Activated CD8-positive, alpha-beta T cell treated with anti-CD3 and anti-CD28 coated beads for 36 hours (primary cell): ENCODE measurements around the gene ZNF655. TPM values are rescaled to one million over a fixed set of nuclear protein-coding genes. Genes with fewer than 3 reads are reported as not detected.

Experiments
- ATAC-seq: fragments of 200-7000 bp; cut with Tn5 transposase; one replicate; pipeline ENCODE4 v1.10.0; 2021; ENCODE audit warnings: mild to moderate bottlenecking, moderate library complexity
- CTCF ChIA-PET: fragments of 350-600 bp; sonication (Branson Sonifier 250); formaldehyde crosslinking; loops from one replicate; lab custom pipeline; 2021; ENCODE audit warnings: antibody characterized with exemption; lab: Charles Lee
- POLR2A ChIA-PET: fragments of 350-600 bp; sonication (Branson Sonifier 250); formaldehyde crosslinking; loops from one replicate; lab custom pipeline; 2021; ENCODE audit warnings: antibody characterized with exemption; lab: Charles Lee
- DNase-seq: peaks from one replicate; pipeline ENCODE4 v3.0.0-alpha.2; 2020
- H3K27ac Mint-ChIP-seq: one replicate; pipeline ENCODE4 v1.8.0; 2021; ENCODE audit warnings: mild to moderate bottlenecking, mixed read lengths
- H3K27me3 Mint-ChIP-seq: one replicate; pipeline ENCODE4 v1.8.0; 2021; ENCODE audit warnings: mixed read lengths
- H3K36me3 Mint-ChIP-seq: one replicate; pipeline ENCODE4 v1.8.0; 2021; ENCODE audit warnings: low read depth, mixed read lengths
- H3K4me1 Mint-ChIP-seq: one replicate; pipeline ENCODE4 v1.8.0; 2021; ENCODE audit warnings: low read depth, mixed read lengths
- H3K4me3 Mint-ChIP-seq: one replicate; pipeline ENCODE4 v1.8.0; 2021; ENCODE audit warnings: mild to moderate bottlenecking, moderate library complexity, mixed read lengths
- H3K9me3 Mint-ChIP-seq: one replicate; pipeline ENCODE4 v1.8.0; 2021; ENCODE audit warnings: mixed read lengths
- intact Hi-C: fragments of 100-400 bp; cut with micrococcal nuclease; formaldehyde crosslinking; loops from one replicate; pipeline ENCODE4 v1.10.0; 2022
- total RNA-seq, 2 experiments: library from RNA; stranded (reverse); gene quantifications; one replicate each; pipeline ENCODE4 v1.2.3, GENCODE V29; 2021
- TF ChIP-seq, protein P1 (sequence below): fragments of 200-600 bp; IDR thresholded peaks from one replicate; pipeline ENCODE4 v1.8.0; 2022; ENCODE audit warnings: antibody characterized with exemption, mild to moderate bottlenecking

The ZNF655 gene
- total RNA-seq, 2 experiments from 2014 or later = 63.0 to 65.2 TPM

GRCh38 chr7:99601656-99602310 lies 43.3 kb downstream of the ZNF655 start:
- intact Hi-C loops = no loop called here
- DNase-seq (no peak), ATAC-seq (no peak)
- TF ChIP-seq, protein P1, sequence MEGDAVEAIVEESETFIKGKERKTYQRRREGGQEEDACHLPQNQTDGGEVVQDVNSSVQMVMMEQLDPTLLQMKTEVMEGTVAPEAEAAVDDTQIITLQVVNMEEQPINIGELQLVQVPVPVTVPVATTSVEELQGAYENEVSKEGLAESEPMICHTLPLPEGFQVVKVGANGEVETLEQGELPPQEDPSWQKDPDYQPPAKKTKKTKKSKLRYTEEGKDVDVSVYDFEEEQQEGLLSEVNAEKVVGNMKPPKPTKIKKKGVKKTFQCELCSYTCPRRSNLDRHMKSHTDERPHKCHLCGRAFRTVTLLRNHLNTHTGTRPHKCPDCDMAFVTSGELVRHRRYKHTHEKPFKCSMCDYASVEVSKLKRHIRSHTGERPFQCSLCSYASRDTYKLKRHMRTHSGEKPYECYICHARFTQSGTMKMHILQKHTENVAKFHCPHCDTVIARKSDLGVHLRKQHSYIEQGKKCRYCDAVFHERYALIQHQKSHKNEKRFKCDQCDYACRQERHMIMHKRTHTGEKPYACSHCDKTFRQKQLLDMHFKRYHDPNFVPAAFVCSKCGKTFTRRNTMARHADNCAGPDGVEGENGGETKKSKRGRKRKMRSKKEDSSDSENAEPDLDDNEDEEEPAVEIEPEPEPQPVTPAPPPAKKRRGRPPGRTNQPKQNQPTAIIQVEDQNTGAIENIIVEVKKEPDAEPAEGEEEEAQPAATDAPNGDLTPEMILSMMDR = no peak
- Mint-ChIP-seq H3K9me3 (no peaks in the 10 kb centered on the region), H3K27ac (no peak overlapping the region), H3K27me3 (no peaks in the 10 kb centered on the region), H3K4me3 (no peak overlapping the region), H3K36me3 (no peaks in the 10 kb centered on the region), H3K4me1 (no peaks in the 10 kb centered on the region)
- ChIA-PET POLR2A (no interaction called here), CTCF (no interaction called here)

DNA sequence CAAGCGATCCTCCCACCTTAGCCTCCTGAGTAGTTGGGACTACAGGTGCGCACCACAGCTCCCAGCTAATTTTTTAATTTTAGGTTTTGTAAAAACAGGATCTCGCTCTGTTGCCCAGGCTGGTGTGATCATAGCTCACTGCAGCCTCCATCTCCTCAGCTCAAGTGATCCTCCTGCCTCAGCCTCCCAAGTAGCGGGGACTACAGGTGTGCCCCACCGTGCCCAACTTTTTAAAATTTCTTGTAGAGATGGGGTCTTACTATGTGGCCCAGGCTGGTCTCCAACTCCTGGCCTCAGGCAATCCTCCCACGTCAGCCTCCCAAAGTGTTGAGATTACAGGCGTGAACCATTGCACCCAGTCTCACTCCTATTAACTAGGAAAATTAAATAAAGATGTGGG lies 47.1 kb downstream of the ZNF655 start:
- CTCF ChIA-PET = no interaction called here
- POLR2A ChIA-PET = interaction anchor here (1.5 kb wide), 1 partner anchor 11 kb away, joined by 8 read pairs; the partner anchor contains the start of gene ZSCAN25
- DNase-seq = no peak

GRCh38 chr7:99606531-99606930 lies 48.1 kb downstream of the ZNF655 start:
- DNase-seq (no peak), ATAC-seq (no peak)
- Mint-ChIP-seq H3K27me3 (no peaks in the 10 kb centered on the region), H3K36me3 (no peaks in the 10 kb centered on the region), H3K9me3 (no peaks in the 10 kb centered on the region), H3K4me1 (no peaks in the 10 kb centered on the region), H3K4me3 (no peak overlapping the region), H3K27ac (no peak overlapping the region)
- ChIA-PET CTCF (interaction anchor here (0.9 kb wide), 1 partner anchor 11 kb away, joined by 3 read pairs; the partner anchor contains the start of gene ZSCAN25), POLR2A (interaction anchor here (1.4 kb wide), 1 partner anchor 9 kb away, joined by 3 read pairs; no protein-coding TSS in a partner anchor)
- intact Hi-C loops = no loop called here
- TF ChIP-seq, protein P1 = no peak

More for the DNA sequence above, 47.1 kb downstream of the ZNF655 start:
- no peak overlapping the region for H3K27ac Mint-ChIP-seq
- TF ChIP-seq, protein P1 = no peak
- ATAC-seq = no peak
- H3K4me1 Mint-ChIP-seq = no peaks in the 10 kb centered on the region
- no peak overlapping the region for H3K4me3 Mint-ChIP-seq
- no peaks in the 10 kb centered on the region for H3K36me3 Mint-ChIP-seq
- no peaks in the 10 kb centered on the region for H3K27me3 Mint-ChIP-seq
- intact Hi-C loops = no loop called here
- no peaks in the 10 kb centered on the region for H3K9me3 Mint-ChIP-seq

GRCh38 chr7:99607548-99607947 lies 49.1 kb downstream of the ZNF655 start:
- DNase-seq (no peak), ATAC-seq (no peak)
- no peaks in the 10 kb centered on the region for H3K9me3 Mint-ChIP-seq
- TF ChIP-seq, protein P1 = no peak
- H3K4me3 Mint-ChIP-seq = no peak overlapping the region
- ChIA-PET CTCF (no interaction called here), POLR2A (interaction anchor here (1.1 to 1.4 kb wide), 2 partner anchors 8 to 17 kb away, joined by 3 read pairs; no protein-coding TSS in a partner anchor)
- no peaks in the 10 kb centered on the region for H3K27me3 Mint-ChIP-seq
- H3K27ac Mint-ChIP-seq = no peak overlapping the region
- H3K4me1 Mint-ChIP-seq = no peaks in the 10 kb centered on the region
- intact Hi-C loops = no loop called here
- no peaks in the 10 kb centered on the region for H3K36me3 Mint-ChIP-seq

DNA sequence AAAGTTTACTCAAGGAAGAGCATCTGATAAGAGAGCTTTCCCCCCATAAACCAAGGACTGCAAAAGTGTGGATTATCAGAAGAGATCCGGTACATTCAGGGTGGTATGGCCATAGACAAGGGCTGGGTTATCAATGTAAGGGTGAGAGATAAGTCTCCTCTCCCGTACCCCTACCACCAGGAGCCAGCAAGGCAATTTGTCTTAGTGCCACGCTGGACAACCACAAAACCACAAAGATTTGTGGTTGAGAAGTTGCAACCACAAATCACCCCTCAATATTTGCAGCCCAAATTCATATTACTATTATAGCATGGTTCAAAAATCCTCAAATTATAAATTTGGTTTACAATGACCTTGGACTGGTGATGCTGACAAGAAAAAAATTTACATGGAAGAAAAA lies 56.1 kb downstream of the ZNF655 start:
- no peak overlapping the region for H3K4me3 Mint-ChIP-seq
- CTCF ChIA-PET = interaction anchor here (1.0 to 1.3 kb wide), 2 partner anchors 14 to 57 kb away, joined by 3 to 4 read pairs; no protein-coding TSS in a partner anchor
- peaks cover 29% of the 10 kb centered on the region for H3K36me3 Mint-ChIP-seq
- DNase-seq (no peak), ATAC-seq (no peak)
- TF ChIP-seq, protein P1 = no peak
- POLR2A ChIA-PET = no interaction called here
- H3K4me1 Mint-ChIP-seq = peaks cover 34% of the 10 kb centered on the region
- no peaks in the 10 kb centered on the region for H3K27me3 Mint-ChIP-seq
- H3K9me3 Mint-ChIP-seq = no peaks in the 10 kb centered on the region
- H3K27ac Mint-ChIP-seq = no peak overlapping the region
- intact Hi-C loops = no loop called here
